ENCODE results near the gene RAPGEF4. TPM values are rescaled to one million over a fixed set of nuclear protein-coding genes. Genes with fewer than 3 reads are reported as not detected.

Gene RAPGEF4
- total RNA-seq, 1 experiment from 2014 or later = 0.59 TPM

DNA sequence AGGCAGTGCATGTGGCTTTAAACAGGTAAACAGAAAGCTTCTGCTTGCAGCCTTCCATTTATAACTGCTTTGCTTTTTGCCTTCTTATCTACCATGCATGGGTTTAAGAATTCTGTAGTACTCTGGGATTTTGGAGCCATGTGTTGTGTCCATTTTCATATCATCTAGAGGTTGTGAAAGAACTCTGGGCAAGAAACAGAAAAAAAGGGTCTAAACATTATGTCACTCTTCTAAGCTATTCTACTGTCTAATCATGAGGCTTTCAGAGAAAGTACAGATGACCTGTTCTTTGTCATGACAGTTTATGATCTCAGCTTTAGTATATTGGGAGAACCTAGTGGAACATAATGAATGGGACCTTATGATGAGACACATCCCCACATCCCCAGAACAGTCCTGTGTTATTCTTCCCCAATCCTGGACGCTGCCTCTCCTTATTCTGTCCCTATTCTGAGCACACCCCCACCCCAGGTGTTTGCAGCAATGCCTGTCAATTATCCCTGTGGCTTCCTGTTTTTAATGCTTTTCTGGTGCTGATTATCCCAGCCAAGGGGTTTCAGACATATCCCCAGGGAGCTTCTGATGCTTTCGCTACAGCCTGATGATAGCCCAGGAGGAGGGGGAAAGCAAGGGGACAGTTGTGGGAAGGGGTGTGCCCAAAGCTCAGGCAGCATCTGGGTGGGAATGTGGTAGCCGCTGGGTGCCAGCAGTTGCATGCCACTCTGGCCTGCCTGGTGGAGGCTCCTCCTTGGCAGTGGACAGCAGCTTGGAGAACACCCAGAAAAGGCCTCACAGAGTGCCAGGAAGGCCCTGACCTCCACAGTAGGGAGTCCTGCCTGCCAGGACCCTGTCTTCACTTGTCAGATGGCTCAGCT is 170.5 kb downstream of the RAPGEF4 start:
- intact Hi-C loops (cut with micrococcal nuclease) = no loop called here
- no peaks in the 10 kb centered on the region for H3K9me2 ChIP-seq (ENCODE audit: insufficient read depth)
- DNase-seq (ENCODE audit: low read depth, low spot score) (no peak), ATAC-seq (no peak)
- H3K27me3 ChIP-seq (ENCODE audit: insufficient read depth, low read length) = no peaks in the 10 kb centered on the region
- no peak overlapping the region for H3K4me2 ChIP-seq (ENCODE audit: low read length)
- no peaks in the 10 kb centered on the region for H3K4me1 ChIP-seq (ENCODE audit: control insufficient read depth in 1 of 2, insufficient read depth in 2 of 2, low read length in 2 of 2)
- ChIA-PET CTCF (no interaction called here), RAD21 (ENCODE audit: low non-redundant PET in 1 of 2, low total read pairs in 2 of 2, uncharacterized antibody in 2 of 2, unreplicated experiment in 2 of 2) (no interaction called here), POLR2A (no interaction called here)
- no peaks in the 10 kb centered on the region for H3K79me2 ChIP-seq (ENCODE audit: insufficient read depth, low read length)
- TF ChIP-seq, protein P1, sequence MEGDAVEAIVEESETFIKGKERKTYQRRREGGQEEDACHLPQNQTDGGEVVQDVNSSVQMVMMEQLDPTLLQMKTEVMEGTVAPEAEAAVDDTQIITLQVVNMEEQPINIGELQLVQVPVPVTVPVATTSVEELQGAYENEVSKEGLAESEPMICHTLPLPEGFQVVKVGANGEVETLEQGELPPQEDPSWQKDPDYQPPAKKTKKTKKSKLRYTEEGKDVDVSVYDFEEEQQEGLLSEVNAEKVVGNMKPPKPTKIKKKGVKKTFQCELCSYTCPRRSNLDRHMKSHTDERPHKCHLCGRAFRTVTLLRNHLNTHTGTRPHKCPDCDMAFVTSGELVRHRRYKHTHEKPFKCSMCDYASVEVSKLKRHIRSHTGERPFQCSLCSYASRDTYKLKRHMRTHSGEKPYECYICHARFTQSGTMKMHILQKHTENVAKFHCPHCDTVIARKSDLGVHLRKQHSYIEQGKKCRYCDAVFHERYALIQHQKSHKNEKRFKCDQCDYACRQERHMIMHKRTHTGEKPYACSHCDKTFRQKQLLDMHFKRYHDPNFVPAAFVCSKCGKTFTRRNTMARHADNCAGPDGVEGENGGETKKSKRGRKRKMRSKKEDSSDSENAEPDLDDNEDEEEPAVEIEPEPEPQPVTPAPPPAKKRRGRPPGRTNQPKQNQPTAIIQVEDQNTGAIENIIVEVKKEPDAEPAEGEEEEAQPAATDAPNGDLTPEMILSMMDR (IDR thresholded peaks at IDR 0.05 in 2 of 3, conservative IDR thresholded peaks at IDR 0.05 in 1 of 3; ENCODE audit: borderline replicate concordance in 1 of 3, insufficient read depth in 1 of 3, low read depth in 2 of 3, low read length in 2 of 3) = no peak
- TF ChIP-seq ZFX (IDR thresholded peaks at IDR 0.05) = no peak
- TF ChIP-seq ZNF274 (IDR thresholded peaks at IDR 0.05; ENCODE audit: low read depth, low read length) = no peak
- TF ChIP-seq, protein P2, sequence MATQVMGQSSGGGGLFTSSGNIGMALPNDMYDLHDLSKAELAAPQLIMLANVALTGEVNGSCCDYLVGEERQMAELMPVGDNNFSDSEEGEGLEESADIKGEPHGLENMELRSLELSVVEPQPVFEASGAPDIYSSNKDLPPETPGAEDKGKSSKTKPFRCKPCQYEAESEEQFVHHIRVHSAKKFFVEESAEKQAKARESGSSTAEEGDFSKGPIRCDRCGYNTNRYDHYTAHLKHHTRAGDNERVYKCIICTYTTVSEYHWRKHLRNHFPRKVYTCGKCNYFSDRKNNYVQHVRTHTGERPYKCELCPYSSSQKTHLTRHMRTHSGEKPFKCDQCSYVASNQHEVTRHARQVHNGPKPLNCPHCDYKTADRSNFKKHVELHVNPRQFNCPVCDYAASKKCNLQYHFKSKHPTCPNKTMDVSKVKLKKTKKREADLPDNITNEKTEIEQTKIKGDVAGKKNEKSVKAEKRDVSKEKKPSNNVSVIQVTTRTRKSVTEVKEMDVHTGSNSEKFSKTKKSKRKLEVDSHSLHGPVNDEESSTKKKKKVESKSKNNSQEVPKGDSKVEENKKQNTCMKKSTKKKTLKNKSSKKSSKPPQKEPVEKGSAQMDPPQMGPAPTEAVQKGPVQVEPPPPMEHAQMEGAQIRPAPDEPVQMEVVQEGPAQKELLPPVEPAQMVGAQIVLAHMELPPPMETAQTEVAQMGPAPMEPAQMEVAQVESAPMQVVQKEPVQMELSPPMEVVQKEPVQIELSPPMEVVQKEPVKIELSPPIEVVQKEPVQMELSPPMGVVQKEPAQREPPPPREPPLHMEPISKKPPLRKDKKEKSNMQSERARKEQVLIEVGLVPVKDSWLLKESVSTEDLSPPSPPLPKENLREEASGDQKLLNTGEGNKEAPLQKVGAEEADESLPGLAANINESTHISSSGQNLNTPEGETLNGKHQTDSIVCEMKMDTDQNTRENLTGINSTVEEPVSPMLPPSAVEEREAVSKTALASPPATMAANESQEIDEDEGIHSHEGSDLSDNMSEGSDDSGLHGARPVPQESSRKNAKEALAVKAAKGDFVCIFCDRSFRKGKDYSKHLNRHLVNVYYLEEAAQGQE (IDR thresholded peaks at IDR 0.05; ENCODE audit: low read depth) = no peak
- TF ChIP-seq TCF7L2 (IDR thresholded peaks at IDR 0.05; ENCODE audit: borderline replicate concordance, extremely low read depth, insufficient read depth, insufficient read length) = no peak
- no peak for TF ChIP-seq ELF1 (IDR thresholded peaks at IDR 0.05; ENCODE audit: borderline replicate concordance, low read depth)
- no peak overlapping the region for H3K4me3 ChIP-seq (replicated peaks in 1 of 2; ENCODE audit: low read depth in 1 of 2, low read length in 2 of 2)
- H3K27ac ChIP-seq (ENCODE audit: low read depth, low read length) = no peak overlapping the region
- no peaks in the 10 kb centered on the region for H3K9me3 ChIP-seq (ENCODE audit: control insufficient read depth in 1 of 2, insufficient read depth in 1 of 2, low read depth in 1 of 2, low read length in 2 of 2)
- H4K20me1 ChIP-seq (ENCODE audit: insufficient read depth) = no peaks in the 10 kb centered on the region
- no TSS peak for BruUV-seq (replicated peaks)
- no peaks in the 10 kb centered on the region for H3K36me3 ChIP-seq (ENCODE audit: control insufficient read depth in 1 of 2, insufficient read depth in 2 of 2, low read length in 2 of 2)
- no peak overlapping the region for H2AFZ ChIP-seq (ENCODE audit: low read depth, low read length, poor library complexity, severe bottlenecking)
- no peak overlapping the region for H3K9ac ChIP-seq (ENCODE audit: low read length)
